Stimulated activated CD4-positive, alpha-beta T cell treated with anti-CD3 and anti-CD28 coated beads, TNF-alpha, amount 100 ng/mL, for 4 hours (primary cell): ENCODE results near the gene KCNQ1.

ENCODE experiments used
- DNase-seq, 3 experiments: peaks; one replicate each; pipeline ENCODE4 v3.0.0-alpha.2; 2020; ENCODE audit warnings: low read depth in 3 of 3

The KCNQ1 gene

GRCh38 chr11:2459796-2460531 is 15.2 kb downstream of the KCNQ1 start:
- DNase-seq = no peak

GRCh38 chr11:2460540-2461252 is 15.9 kb downstream of the KCNQ1 start:
- DNase-seq = no peak

- DNase-seq = no peak
Measured at GRCh38 chr11:2461253-2461955, 16.6 kb downstream of the KCNQ1 start.

- no peak for DNase-seq
Measured at GRCh38 chr11:2461956-2462542, 17.2 kb downstream of the KCNQ1 start.

- DNase-seq = no peak
Measured at GRCh38 chr11:2462543-2462985, 17.8 kb downstream of the KCNQ1 start.

- DNase-seq = no peak
Measured at GRCh38 chr11:2462986-2463765, 18.4 kb downstream of the KCNQ1 start.

- no peak for DNase-seq
Measured at GRCh38 chr11:2463766-2464277, 19.0 kb downstream of the KCNQ1 start.

GRCh38 chr11:2464451-2465165 is 19.8 kb downstream of the KCNQ1 start:
- DNase-seq = no peak

- DNase-seq = no peak
Measured at GRCh38 chr11:2465202-2466068, 20.6 kb downstream of the KCNQ1 start.

- DNase-seq = no peak
Measured at GRCh38 chr11:2466069-2466801, 21.4 kb downstream of the KCNQ1 start.

- no peak for DNase-seq
Measured at GRCh38 chr11:2466869-2467694, 22.3 kb downstream of the KCNQ1 start.

- no peak for DNase-seq
Measured at GRCh38 chr11:2467695-2468055, 22.9 kb downstream of the KCNQ1 start.

GRCh38 chr11:2468363-2469235 is 23.8 kb downstream of the KCNQ1 start:
- no peak for DNase-seq

GRCh38 chr11:2470495-2470894 is 25.7 kb downstream of the KCNQ1 start:
- DNase-seq = no peak

- no peak for DNase-seq
Measured at GRCh38 chr11:2471048-2471803, 26.4 kb downstream of the KCNQ1 start.

- no peak for DNase-seq
Measured at GRCh38 chr11:2471804-2472096, 26.9 kb downstream of the KCNQ1 start.
